ENCODE data around the gene OPTC. TPM values are rescaled to one million over a fixed set of nuclear protein-coding genes. Genes with fewer than 3 reads are reported as not detected.

The OPTC gene
- total and polyA plus RNA-seq, 2 donors (not counting 1 experiment from before 2014, with no cell fraction given) = not detected

DNA sequence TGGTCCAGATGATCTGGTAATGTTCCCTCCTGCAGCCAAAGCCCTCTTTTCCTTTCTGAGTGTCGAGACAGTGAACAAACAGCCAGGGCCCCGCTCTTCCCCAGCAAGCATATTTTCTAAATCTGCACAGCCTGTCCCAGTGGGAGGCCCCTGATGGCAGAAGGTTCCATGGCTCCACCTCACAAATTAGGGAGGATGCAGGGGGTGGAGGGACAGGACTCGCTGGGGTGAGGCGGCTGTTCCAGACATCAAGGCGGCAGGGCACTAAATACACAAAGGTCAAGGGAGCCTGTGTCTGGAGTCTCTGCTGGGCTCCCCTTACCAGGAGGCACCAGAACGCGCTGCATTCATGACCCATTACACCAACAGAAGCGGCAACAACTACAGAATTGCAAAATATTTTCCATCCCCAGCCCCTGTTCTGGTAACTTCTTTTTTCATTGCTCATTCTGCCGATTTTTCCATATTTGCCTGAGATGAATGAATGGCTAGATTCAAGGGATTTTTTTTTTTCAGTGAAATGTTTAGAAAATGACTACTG, 45.4 kb upstream of the OPTC start:
- Histone ChIP-seq H3K4me2 (replicated peaks; ENCODE audit: low read depth, low read length, poor library complexity, severe bottlenecking) (no peak overlapping the region), H3K36me3 (replicated peaks in 1 of 2; ENCODE audit: control extremely low read depth in 1 of 2, control insufficient read depth in 1 of 2, extremely low read depth in 1 of 2, insufficient read depth in 2 of 2, low read length in 1 of 2) (no peaks in the 10 kb centered on the region), H3K9ac (ENCODE audit: low read length) (no peak overlapping the region), H3K79me2 (ENCODE audit: control insufficient read depth, insufficient read depth, low read length) (no peaks in the 10 kb centered on the region), H3K27me3 (replicated peaks in 1 of 4; ENCODE audit: control extremely low read depth in 1 of 4, control insufficient read depth in 3 of 4, insufficient read depth in 4 of 4, low read length in 3 of 4) (peaks cover 0 to 8% (median 0%) of the 10 kb centered on the region in 4 experiments), H3K4me3 (ENCODE audit: control extremely low read depth in 1 of 5, extremely low read depth in 1 of 5, insufficient read depth in 1 of 5, low read depth in 2 of 5, low read length in 4 of 5) (no peak overlapping the region), H2AFZ (ENCODE audit: insufficient read depth, low read depth, low read length, poor library complexity, severe bottlenecking) (no peak overlapping the region), H3K4me1 (ENCODE audit: control insufficient read depth in 2 of 2, insufficient read depth in 2 of 2, low read length in 2 of 2) (peaks cover 2 to 6% of the 10 kb centered on the region in 2 donors), H3K27ac (ENCODE audit: low read length in 2 of 2) (no peak overlapping the region), H3K9me3 (ENCODE audit: control extremely low read depth in 1 of 3, control insufficient read depth in 2 of 3, insufficient read depth in 1 of 3, low read length in 2 of 3) (peaks cover 0 to 7% (median 0%) of the 10 kb centered on the region in 3 donors), H4K20me1 (ENCODE audit: control insufficient read depth, insufficient read depth, low read length, poor library complexity, severe bottlenecking) (no peaks in the 10 kb centered on the region)
- ChIA-PET CTCF (no interaction called here), POLR2A (no interaction called here)
- TF ChIP-seq, protein P1, sequence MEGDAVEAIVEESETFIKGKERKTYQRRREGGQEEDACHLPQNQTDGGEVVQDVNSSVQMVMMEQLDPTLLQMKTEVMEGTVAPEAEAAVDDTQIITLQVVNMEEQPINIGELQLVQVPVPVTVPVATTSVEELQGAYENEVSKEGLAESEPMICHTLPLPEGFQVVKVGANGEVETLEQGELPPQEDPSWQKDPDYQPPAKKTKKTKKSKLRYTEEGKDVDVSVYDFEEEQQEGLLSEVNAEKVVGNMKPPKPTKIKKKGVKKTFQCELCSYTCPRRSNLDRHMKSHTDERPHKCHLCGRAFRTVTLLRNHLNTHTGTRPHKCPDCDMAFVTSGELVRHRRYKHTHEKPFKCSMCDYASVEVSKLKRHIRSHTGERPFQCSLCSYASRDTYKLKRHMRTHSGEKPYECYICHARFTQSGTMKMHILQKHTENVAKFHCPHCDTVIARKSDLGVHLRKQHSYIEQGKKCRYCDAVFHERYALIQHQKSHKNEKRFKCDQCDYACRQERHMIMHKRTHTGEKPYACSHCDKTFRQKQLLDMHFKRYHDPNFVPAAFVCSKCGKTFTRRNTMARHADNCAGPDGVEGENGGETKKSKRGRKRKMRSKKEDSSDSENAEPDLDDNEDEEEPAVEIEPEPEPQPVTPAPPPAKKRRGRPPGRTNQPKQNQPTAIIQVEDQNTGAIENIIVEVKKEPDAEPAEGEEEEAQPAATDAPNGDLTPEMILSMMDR (IDR thresholded peaks at IDR 0.05) = no peak
- TF ChIP-seq EZH2 (IDR thresholded peaks at IDR 0.05; ENCODE audit: borderline replicate concordance, insufficient read depth, low read depth, low read length, poor library complexity, severe bottlenecking) = no peak
- Mint-ChIP-seq H3K4me1 (peaks cover 8% of the 10 kb centered on the region), H3K9me3 (ENCODE audit: insufficient read depth) (peaks cover 5% of the 10 kb centered on the region), H3K4me3 (no peak overlapping the region), H3K27me3 (peaks cover 8% of the 10 kb centered on the region), H3K27ac (no peak overlapping the region)
- no peak for ATAC-seq (ENCODE audit: low read depth)
- intact Hi-C loops (cut with micrococcal nuclease) = no loop called here
- no peak for DNase-seq
- WGBS (ENCODE audit: insufficient coverage) = 88% methylated on average over 6 of the region's 9 CpGs

DNA sequence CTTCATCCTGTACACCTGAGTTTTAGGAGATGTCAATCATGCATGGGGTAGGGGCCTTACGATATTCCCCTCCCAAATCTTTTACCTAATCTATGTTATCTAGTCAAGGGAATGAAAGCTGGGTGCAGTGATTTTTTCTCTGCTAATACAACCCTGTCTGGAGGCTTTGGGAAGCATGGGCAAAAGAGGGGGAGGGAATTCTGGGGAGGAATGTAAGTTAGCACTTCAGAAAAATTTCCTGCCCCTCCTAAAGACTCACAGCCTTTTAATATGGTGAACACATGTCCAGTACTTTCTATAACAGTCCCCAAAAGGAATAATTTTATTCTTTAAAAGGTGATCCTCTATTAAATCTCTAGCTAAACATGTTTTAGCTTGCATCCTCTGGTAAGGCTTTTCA, 44.0 kb upstream of the OPTC start:
- ChIA-PET CTCF (interaction anchor here (0.9 to 2.4 kb wide), 4 partner anchors 110 to 271 kb away, joined by 3 to 8 read pairs (median 4); no protein-coding TSS in a partner anchor), POLR2A (no interaction called here)
- H3K9me3 Mint-ChIP-seq (ENCODE audit: insufficient read depth) = peaks cover 4% of the 10 kb centered on the region

More for the DNA sequence above, 44.0 kb upstream of the OPTC start:
- Mint-ChIP-seq H3K27me3 (peaks cover 8% of the 10 kb centered on the region), H3K4me1 (peaks cover 12% of the 10 kb centered on the region), H3K27ac (no peak overlapping the region), H3K4me3 (no peak overlapping the region)
- H3K27me3 ChIP-seq (replicated peaks in 1 of 4; ENCODE audit: control extremely low read depth in 1 of 4, control insufficient read depth in 3 of 4, insufficient read depth in 4 of 4, low read length in 3 of 4) = peaks cover 0 to 8% (median 0%) of the 10 kb centered on the region in 4 experiments
- no peak overlapping the region for H3K27ac ChIP-seq (ENCODE audit: low read length in 2 of 2)
- DNase-seq (no peak), ATAC-seq (ENCODE audit: low read depth) (no peak)
- WGBS (ENCODE audit: insufficient coverage) = no CpG with 5 or more reads among the region's 1 CpG
- H3K4me3 ChIP-seq (ENCODE audit: control extremely low read depth in 1 of 5, extremely low read depth in 1 of 5, insufficient read depth in 1 of 5, low read depth in 2 of 5, low read length in 4 of 5) = no peak overlapping the region
- no peak overlapping the region for H3K9ac ChIP-seq (ENCODE audit: low read length)
- TF ChIP-seq, protein P1 (IDR thresholded peaks at IDR 0.05) = no peak
- TF ChIP-seq EZH2 (IDR thresholded peaks at IDR 0.05; ENCODE audit: borderline replicate concordance, insufficient read depth, low read depth, low read length, poor library complexity, severe bottlenecking) = no peak
- H3K4me2 ChIP-seq (replicated peaks; ENCODE audit: low read depth, low read length, poor library complexity, severe bottlenecking) = no peak overlapping the region
- H3K9me3 ChIP-seq (ENCODE audit: control extremely low read depth in 1 of 3, control insufficient read depth in 2 of 3, insufficient read depth in 1 of 3, low read length in 2 of 3) = peaks cover 0 to 7% (median 0%) of the 10 kb centered on the region in 3 donors
- H2AFZ ChIP-seq (ENCODE audit: insufficient read depth, low read depth, low read length, poor library complexity, severe bottlenecking) = no peak overlapping the region
- intact Hi-C loops (cut with micrococcal nuclease) = no loop called here
- H3K36me3 ChIP-seq (replicated peaks in 1 of 2; ENCODE audit: control extremely low read depth in 1 of 2, control insufficient read depth in 1 of 2, extremely low read depth in 1 of 2, insufficient read depth in 2 of 2, low read length in 1 of 2) = no peaks in the 10 kb centered on the region
- no peaks in the 10 kb centered on the region for H4K20me1 ChIP-seq (ENCODE audit: control insufficient read depth, insufficient read depth, low read length, poor library complexity, severe bottlenecking)
- no peaks in the 10 kb centered on the region for H3K79me2 ChIP-seq (ENCODE audit: control insufficient read depth, insufficient read depth, low read length)
- peaks cover 8 to 14% of the 10 kb centered on the region in 2 donors for H3K4me1 ChIP-seq (ENCODE audit: control insufficient read depth in 2 of 2, insufficient read depth in 2 of 2, low read length in 2 of 2)

Measured in B cell (primary cell).